Sigmoid colon (tissue), 7 donors: ENCODE data around the gene KDM7A. TPM values are rescaled to one million over a fixed set of nuclear protein-coding genes. Genes with fewer than 3 reads are reported as not detected.

ENCODE experiments used
- DNase-seq: peaks from one replicate; pipeline ENCODE4 v3.0.0-alpha.2; 2019
- H3K27ac ChIP-seq, 4 donors: fragments of 200-600 bp; sonication (generic); one replicate each; pipeline ENCODE4 v1.5.1; 2016 to 2019; ENCODE audit warnings: mild to moderate bottlenecking in 1 of 4
- H3K27me3 ChIP-seq, 3 donors: fragments of 200-600 bp; sonication (generic); one replicate each; pipeline ENCODE4 v1.5.1; 2019; ENCODE audit warnings: mild to moderate bottlenecking in 1 of 3
- H3K36me3 ChIP-seq, 4 donors: fragments of 200-600 bp; sonication (generic); one replicate each; pipeline ENCODE4 v1.5.1; 2016 to 2019
- H3K4me1 ChIP-seq, 4 donors: fragments of 200-600 bp; sonication (generic); one replicate each; pipeline ENCODE4 v1.5.1; 2017 to 2019
- H3K4me3 ChIP-seq, 4 donors: fragments of 200-600 bp; sonication (generic); one replicate each; pipeline ENCODE4 v1.5.1; 2017 to 2019; ENCODE audit warnings: mild to moderate bottlenecking in 2 of 4, moderate library complexity in 1 of 4
- H3K9me3 ChIP-seq, 4 donors: fragments of 200-600 bp in 3 of 4; sonication (generic) in 3 of 4; one replicate each; pipeline versions ENCODE4 v1.5.1 to v1.6.1; 2013 to 2019
- CTCF ChIP-seq, 4 experiments: fragments of 450-650 bp in 3 of 4; fragments of 200-600 bp in 1 of 4; IDR thresholded peaks; one replicate each; pipeline ENCODE4 v1.5.1; 2016 to 2019; ENCODE audit warnings: antibody characterized with exemption in 4 of 4, mild to moderate bottlenecking in 3 of 4, moderate library complexity in 2 of 4
- EP300 ChIP-seq, 4 donors: sonication (generic); formaldehyde crosslinking; IDR thresholded peaks; one replicate each; pipeline ENCODE4 v1.6.1; 2017; ENCODE audit warnings: antibody characterized with exemption in 4 of 4
- POLR2A ChIP-seq, 2 donors: fragments of 450-650 bp; IDR thresholded peaks; one replicate each; pipeline ENCODE4 v1.6.1; 2016; ENCODE audit warnings: antibody characterized with exemption in 2 of 2, mild to moderate bottlenecking in 2 of 2, moderate library complexity in 2 of 2
- POLR2AphosphoS5 ChIP-seq, 4 donors: sonication (generic); formaldehyde crosslinking; IDR thresholded peaks; one replicate each; pipeline ENCODE4 v1.6.1; 2017; ENCODE audit warnings: antibody characterized with exemption in 4 of 4
- WGBS, 2 donors: extraction: QIAGEN DNeasy Blood & Tissue Kit; methylation state at CpG; one replicate each; pipeline ENCODE4 v1.1.7; 2013; 5-methylcytosine and 5-hydroxymethylcytosine counted together
- intact Hi-C: fragments of 100-400 bp; cut with DNase I; formaldehyde crosslinking; loops from one replicate; pipeline ENCODE4 v1.15.1; 2023
- polyA plus RNA-seq, 3 donors: library from polyadenylated mRNA; stranded (reverse); fragments of 200-250 nt; gene quantifications; one replicate each; pipeline ENCODE4 v1.2.3, GENCODE V29; 2013
- total RNA-seq, 4 donors: library from RNA; depleted of rRNA; stranded (reverse); fragments of >200 nt; gene quantifications; one replicate each; pipeline ENCODE4 v1.1.0, GENCODE V29; 2016
- donor health status: healthy with polysubstance abuse.
- donor health status: Bipolar disorder and iron deficiency.
- donor health status: healthy.

KDM7A gene, protein sequence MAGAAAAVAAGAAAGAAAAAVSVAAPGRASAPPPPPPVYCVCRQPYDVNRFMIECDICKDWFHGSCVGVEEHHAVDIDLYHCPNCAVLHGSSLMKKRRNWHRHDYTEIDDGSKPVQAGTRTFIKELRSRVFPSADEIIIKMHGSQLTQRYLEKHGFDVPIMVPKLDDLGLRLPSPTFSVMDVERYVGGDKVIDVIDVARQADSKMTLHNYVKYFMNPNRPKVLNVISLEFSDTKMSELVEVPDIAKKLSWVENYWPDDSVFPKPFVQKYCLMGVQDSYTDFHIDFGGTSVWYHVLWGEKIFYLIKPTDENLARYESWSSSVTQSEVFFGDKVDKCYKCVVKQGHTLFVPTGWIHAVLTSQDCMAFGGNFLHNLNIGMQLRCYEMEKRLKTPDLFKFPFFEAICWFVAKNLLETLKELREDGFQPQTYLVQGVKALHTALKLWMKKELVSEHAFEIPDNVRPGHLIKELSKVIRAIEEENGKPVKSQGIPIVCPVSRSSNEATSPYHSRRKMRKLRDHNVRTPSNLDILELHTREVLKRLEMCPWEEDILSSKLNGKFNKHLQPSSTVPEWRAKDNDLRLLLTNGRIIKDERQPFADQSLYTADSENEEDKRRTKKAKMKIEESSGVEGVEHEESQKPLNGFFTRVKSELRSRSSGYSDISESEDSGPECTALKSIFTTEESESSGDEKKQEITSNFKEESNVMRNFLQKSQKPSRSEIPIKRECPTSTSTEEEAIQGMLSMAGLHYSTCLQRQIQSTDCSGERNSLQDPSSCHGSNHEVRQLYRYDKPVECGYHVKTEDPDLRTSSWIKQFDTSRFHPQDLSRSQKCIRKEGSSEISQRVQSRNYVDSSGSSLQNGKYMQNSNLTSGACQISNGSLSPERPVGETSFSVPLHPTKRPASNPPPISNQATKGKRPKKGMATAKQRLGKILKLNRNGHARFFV
- 10 to 100 TPM; 17.0 to 31.6 (median 26.4) TPM for total RNA-seq
- polyA plus RNA-seq: 10 to 100 TPM in 1 of 3 donors, 1 to 10 TPM in 2; 8.4 to 10.4 (median 9.6) TPM

DNA sequence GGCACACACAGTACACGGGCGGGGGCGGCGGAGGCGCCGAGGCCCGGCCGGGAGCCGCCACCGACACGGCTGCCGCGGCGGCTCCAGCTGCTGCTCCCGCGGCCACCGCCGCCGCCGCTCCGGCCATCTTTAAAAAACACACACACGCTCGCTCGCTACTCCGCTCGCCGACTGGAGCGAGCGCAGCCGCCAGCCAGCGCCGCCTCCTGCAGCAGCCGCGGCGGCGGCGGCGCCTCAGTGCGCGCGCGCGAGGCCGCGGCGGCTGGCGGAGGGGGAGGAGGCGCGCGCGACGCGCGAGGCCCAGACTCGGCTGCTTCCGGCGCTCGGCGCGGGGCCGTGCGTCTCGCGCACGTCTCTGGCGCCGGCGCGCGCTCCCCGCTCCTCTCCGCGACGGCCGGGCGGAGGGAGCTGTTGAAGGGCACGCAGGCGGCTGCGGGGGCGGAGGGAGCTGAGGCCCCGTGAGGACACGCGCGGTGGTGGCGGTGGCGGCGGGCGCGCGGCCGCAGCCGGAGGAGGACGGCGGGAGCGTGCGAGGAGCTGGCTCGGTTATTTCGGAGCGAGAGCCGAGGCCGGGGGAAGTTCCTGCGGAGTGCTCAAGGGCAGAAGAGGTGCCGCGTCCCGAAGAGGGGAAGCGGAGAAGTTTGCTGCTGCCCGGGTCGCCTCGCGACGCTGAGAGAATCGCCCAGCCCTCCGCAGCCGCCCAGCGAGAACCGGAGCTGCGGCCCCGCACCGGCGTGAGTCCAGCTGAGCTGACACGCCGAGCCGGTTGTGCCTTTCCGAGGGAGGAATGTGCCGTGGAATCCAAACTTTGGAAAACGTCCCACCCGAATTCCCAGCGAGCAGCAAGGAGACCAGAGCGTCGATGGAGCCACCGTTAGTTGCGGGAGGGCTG is at the start of gene KDM7A:
TSS of gene KDM7A (minus strand) at position 173 of the 892 bp plus-strand sequence. CDS start at position 127, 46 bp downstream.
- H3K36me3 ChIP-seq: no peaks in the 10 kb centered on the region
- TF ChIP-seq POLR2A (IDR thresholded peaks at IDR 0.05) (peak in 1 of 2 donors; percentile 22), CTCF (IDR thresholded peaks at IDR 0.05) (no peak), POLR2AphosphoS5 (IDR thresholded peaks at IDR 0.05) (peak; percentile 73 to 89 (median 82)), EP300 (IDR thresholded peaks at IDR 0.05) (no peak)
- peak within 1 kb of the TSS; percentile 75 to 97 (median 81) for H3K4me3 ChIP-seq
- peak within 1 kb of the TSS; percentile 95 to 100 (median 100) for H3K27ac ChIP-seq
- peaks cover 0 to 29% (median 18%) of the 10 kb centered on the region in 4 donors for H3K4me1 ChIP-seq
- H3K9me3 ChIP-seq: no peaks in the 10 kb centered on the region
- intact Hi-C loops: loop anchor here (2.0 to 10.0 kb wide), 8 partner anchors 115 to 1712 kb away; partner anchors contain the start of genes ADCK2, HIPK2, MKRN1 and PARP12
- 0 to 1% methylated on average over 132 of the region's 132 CpGs for WGBS, 2 donors
- DNase-seq: peak; percentile 95
- no peaks in the 10 kb centered on the region for H3K27me3 ChIP-seq

GRCh38 chr7:140225562-140226249 is 48.9 kb upstream of the KDM7A start:
- TF ChIP-seq CTCF (IDR thresholded peaks at IDR 0.05): no peak
- TF ChIP-seq EP300 (IDR thresholded peaks at IDR 0.05): no peak
- no peak for TF ChIP-seq POLR2AphosphoS5 (IDR thresholded peaks at IDR 0.05)
- TF ChIP-seq POLR2A (IDR thresholded peaks at IDR 0.05): no peak

GRCh38 chr7:140223515-140224221 is 46.9 kb upstream of the KDM7A start:
- H3K4me3 ChIP-seq: no peak overlapping the region
- no peaks in the 10 kb centered on the region for H3K27me3 ChIP-seq
- no peaks in the 10 kb centered on the region for H3K9me3 ChIP-seq
- intact Hi-C loops: no loop called here
- no peak for TF ChIP-seq POLR2A (IDR thresholded peaks at IDR 0.05)
- no peak for TF ChIP-seq POLR2AphosphoS5 (IDR thresholded peaks at IDR 0.05)
- no peak for TF ChIP-seq EP300 (IDR thresholded peaks at IDR 0.05)
- no peak for TF ChIP-seq CTCF (IDR thresholded peaks at IDR 0.05)
- WGBS, 2 donors: 84 to 90% methylated on average over 15 of the region's 15 CpGs
- H3K36me3 ChIP-seq: no peaks in the 10 kb centered on the region
- DNase-seq: no peak
- no peaks in the 10 kb centered on the region for H3K4me1 ChIP-seq
- no peak overlapping the region for H3K27ac ChIP-seq

More at GRCh38 chr7:140225562-140226249, 48.9 kb upstream of the KDM7A start:
- Histone ChIP-seq H3K27me3 (peaks cover 0 to 20% (median 0%) of the 10 kb centered on the region in 3 donors), H3K9me3 (no peaks in the 10 kb centered on the region), H3K36me3 (no peaks in the 10 kb centered on the region), H3K4me1 (peaks cover 0 to 12% (median 10%) of the 10 kb centered on the region in 4 donors), H3K4me3 (no peak overlapping the region), H3K27ac (no peak overlapping the region)
- 39 to 70% methylated on average over 5 of the region's 5 CpGs for WGBS, 2 donors
- no peak for DNase-seq
- intact Hi-C loops: no loop called here
